Mucosa of descending colon (tissue), 3 donors: Measurements from ENCODE around the gene CDK11A. TPM values are rescaled to one million over a fixed set of nuclear protein-coding genes. Genes with fewer than 3 reads are reported as not detected.
"Not testable (repeated sequence)": the region's sequence is repeated elsewhere in the genome, so short reads cannot be mapped to it uniquely, and the experiment has no call there.

Source experiments
- ATAC-seq: fragments of 200-7000 bp; cut with Tn5 transposase; one replicate; pipeline ENCODE4 v1.9.1; 2020; ENCODE audit warnings: mild to moderate bottlenecking, moderate library complexity
- DNase-seq, 3 donors: peaks; one replicate each; pipeline ENCODE4 v3.0.0-alpha.2; 2020
- H3K36me3 ChIP-seq: fragments of 200-600 bp; one replicate; pipeline ENCODE4 v1.8.0; 2021; ENCODE audit warnings: low read depth, mild to moderate bottlenecking
- H3K4me1 ChIP-seq: fragments of 200-600 bp; one replicate; pipeline ENCODE4 v1.8.0; 2021; ENCODE audit warnings: low read depth, mild to moderate bottlenecking
- H3K4me3 ChIP-seq: fragments of 200-600 bp; one replicate; pipeline ENCODE4 v1.8.0; 2021; ENCODE audit warnings: mild to moderate bottlenecking
- H3K9me3 ChIP-seq: fragments of 200-600 bp; one replicate; pipeline ENCODE4 v1.8.0; 2021; ENCODE audit warnings: mild to moderate bottlenecking
- CTCF ChIP-seq: fragments of 200-600 bp; IDR thresholded peaks from one replicate; pipeline ENCODE4 v1.8.0; 2022; ENCODE audit warnings: antibody characterized with exemption, mild to moderate bottlenecking
- intact Hi-C, 2 donors: fragments of 100-400 bp; cut with DNase I in 1 of 2; cut with micrococcal nuclease in 1 of 2; formaldehyde crosslinking; loops; one replicate each; pipeline versions ENCODE4 v1.11.0 to v1.11.1; 2022; cut with DNase I, micrococcal nuclease
- total RNA-seq, 3 donors: library from RNA; stranded (reverse); fragmentation: NEBNext Ultra II Directional in 2 of 3; extraction: Animal tissue kit (Norgen Biotek cat#: 25700) in 2 of 3; gene quantifications; one replicate each; pipeline versions ENCODE4 v1.2.1 to v1.2.4, GENCODE V29; 2021 to 2023
- donor health status: DM: no; HTN: no; CAD: no; lungs with moderate emphysema.
- donor health status: DM: no; HTN: no; CAD: no.
- donor health status: DM: no; HTN: yes; CAD: no.

Gene CDK11A
- total RNA-seq, 3 donors from 2014 or later, result 67.1 to 91.0 (median 83.5) TPM

GRCh38 chr1:1658583-1659549 is 65.3 kb downstream of the CDK11A start, which contains the start of gene CDK11B:
TSS of gene CDK11B (minus strand) at chr1:1659004. CDS start at chr1:1657485, 1,519 bp downstream.
- Histone ChIP-seq H3K4me1 (peaks cover 13% of the 10 kb centered on the region), H3K4me3 (peak within 1 kb of the TSS; percentile 44)
- intact Hi-C loops, H3K36me3 ChIP-seq, H3K9me3 ChIP-seq: not testable (repeated sequence)
- ATAC-seq (peak; percentile 95), DNase-seq (peak; percentile 93 to 99 (median 96))
- TF ChIP-seq CTCF, result peak; percentile 24

Other genes with a start within 250 kb of the CDK11A start
- gene ATAD3A, start 212.2 kb downstream of the CDK11A start, total RNA-seq, result 10 to 100 TPM; 18.8 to 35.1 (median 20.8) TPM
- 10 to 100 TPM in 1 of 3 donors, 1 to 10 TPM in 1, not detected in 1; 1.5 to 12.2 TPM for gene TMEM240, start 183.7 kb downstream of the CDK11A start, total RNA-seq
- 100 to 1,000 TPM; 117 to 123 (median 120) TPM for gene SSU72, start 149.5 kb downstream of the CDK11A start, total RNA-seq
- gene FNDC10, start 124.2 kb downstream of the CDK11A start, total RNA-seq, result 1 to 10 TPM; 1.2 to 3.2 (median 3.1) TPM
- gene MIB2, start 108.9 kb downstream of the CDK11A start, total RNA-seq, result 100 to 1,000 TPM in 2 of 3 donors, 10 to 100 TPM in 1; 67.8 to 118 (median 109) TPM
- gene MMP23B, start 92.2 kb downstream of the CDK11A start, total RNA-seq, result 1 to 10 TPM; 7.2 to 8.7 (median 7.4) TPM
- gene CDK11B, start 65.4 kb downstream of the CDK11A start, total RNA-seq, result 10 to 100 TPM; 31.9 to 45.6 (median 36.8) TPM
- 10 to 100 TPM; 32.4 to 75.2 (median 73.8) TPM for gene SLC35E2B, start 31.6 kb downstream of the CDK11A start, total RNA-seq
- 100 to 1,000 TPM; 116 to 160 (median 129) TPM for gene NADK, start 54.1 kb upstream of the CDK11A start, total RNA-seq
- gene GNB1, start 166.7 kb upstream of the CDK11A start, total RNA-seq, result 100 to 1,000 TPM; 314 to 329 (median 318) TPM
- gene CALML6, start 190.9 kb upstream of the CDK11A start, total RNA-seq, result 1 to 10 TPM in 1 of 3 donors, under 1 TPM in 2; 0.32 to 1.2 (median 0.43) TPM
- 1 to 10 TPM; 1.8 to 4.0 (median 3.0) TPM for gene TMEM52, start 194.9 kb upstream of the CDK11A start, total RNA-seq